ENCODE measurements around the gene PTPRN2.

PTPRN2 gene

DNA sequence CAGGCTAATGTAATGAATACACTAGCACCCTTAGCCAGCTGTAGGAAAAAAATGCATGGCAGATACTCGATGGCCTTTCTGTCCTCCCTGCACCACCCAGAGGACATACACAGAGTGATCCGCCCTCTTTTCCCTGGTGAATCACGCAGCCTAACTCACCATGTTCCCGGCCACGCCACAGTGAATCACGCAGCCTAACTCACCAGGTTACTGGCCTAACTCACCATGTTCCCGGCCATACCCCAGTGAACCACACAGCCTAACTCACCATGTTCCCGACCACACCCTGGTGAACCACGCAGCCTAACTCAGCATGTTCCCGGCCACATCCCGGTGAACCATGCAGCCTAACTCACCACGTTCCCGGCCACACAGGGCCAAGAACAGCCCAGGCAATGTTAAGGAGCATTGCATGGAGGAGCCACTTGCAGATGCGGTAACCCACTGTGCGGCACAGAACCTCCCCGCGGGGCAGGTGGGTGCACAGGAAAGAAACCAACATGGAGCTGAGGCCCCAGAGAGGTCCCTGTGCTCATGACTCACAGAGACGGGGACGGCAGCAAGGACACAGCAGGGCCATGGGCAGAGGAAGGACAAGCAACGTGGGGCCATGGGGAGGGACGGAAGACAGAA, 742.3 kb downstream of the PTPRN2 start:
- no peak for DNase-seq

DNA sequence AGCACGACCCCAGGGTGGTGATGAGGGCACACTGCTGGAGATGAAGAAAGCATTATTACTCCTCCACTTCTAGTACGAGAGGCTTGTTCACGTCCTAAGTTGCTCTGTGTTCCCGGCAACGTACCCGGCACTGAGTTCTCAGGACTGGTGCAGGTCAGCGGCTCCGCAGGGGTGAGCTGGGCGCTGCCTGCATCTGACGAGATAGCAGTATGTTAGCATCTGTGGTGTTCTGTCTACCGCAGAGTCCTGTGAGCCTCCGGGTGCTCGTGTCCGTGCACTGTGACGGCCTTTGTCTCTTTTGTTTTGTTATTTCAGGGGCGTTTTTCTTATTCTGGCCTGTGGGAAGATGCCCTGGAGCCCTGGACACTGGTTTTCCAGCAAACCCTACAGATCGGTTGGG, 743.0 kb downstream of the PTPRN2 start:
- DNase-seq = no peak

DNA sequence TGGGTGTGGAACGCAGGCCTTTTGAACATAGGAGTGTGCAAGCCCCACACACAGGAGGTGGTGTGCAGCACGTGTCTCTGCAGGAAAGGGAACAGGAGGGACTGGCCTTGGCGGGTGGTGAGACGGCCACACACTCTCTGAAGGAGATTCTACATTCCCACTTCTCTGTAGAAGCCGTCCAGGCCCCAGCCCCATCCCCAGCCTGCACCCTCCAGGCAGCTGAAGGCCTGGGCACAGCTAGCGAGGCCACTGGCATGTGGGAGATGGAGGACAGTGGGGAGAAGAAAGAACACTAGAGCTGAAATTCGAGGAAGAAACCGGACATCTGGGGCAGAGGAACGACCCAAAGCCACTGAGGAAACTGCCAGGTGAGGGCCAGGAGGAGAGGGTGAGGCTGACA, 743.5 kb downstream of the PTPRN2 start:
- no peak for DNase-seq

DNA sequence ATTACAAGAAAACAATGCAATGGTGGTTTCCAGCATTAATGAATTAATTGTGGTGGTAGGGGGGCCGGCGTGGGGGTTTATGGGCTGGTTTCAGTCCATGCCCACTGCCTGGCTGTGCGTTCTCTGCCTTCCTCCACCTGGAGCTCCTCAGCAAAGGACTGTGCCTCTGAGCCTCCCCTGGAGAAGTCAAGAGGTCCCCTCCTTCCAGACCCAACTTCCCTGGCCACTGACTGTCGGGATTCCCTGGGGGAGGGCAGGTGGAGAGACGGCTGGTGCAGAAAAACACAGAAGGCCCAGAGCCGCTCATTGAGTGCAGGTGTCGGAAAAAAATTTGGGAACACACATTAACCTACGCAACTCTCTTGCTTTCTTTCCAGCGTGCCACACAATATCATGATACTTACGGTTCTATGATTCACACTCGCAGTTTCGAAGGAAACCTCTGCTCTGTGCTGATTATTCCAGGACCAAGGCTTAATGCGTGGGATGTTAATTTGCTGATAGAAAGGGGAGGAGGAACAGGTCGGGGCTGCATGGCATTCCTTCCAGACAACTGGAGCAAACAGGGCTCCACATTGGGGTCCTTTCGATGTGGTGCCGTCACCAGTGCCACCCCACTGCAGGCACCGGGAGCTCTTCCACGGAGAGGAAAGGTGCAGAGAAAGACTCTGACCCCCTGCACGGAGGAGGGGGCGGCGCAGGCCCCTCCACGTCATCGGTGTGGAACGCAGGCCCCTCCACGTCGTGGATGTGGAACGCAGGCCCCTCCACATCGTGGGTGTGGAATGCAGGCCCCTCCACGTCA, 744.1 kb downstream of the PTPRN2 start:
- no peak for DNase-seq

- DNase-seq = no peak
Measured at GRCh38 chr7:157841773-157842370, 745.8 kb downstream of the PTPRN2 start.

- no peak for DNase-seq
Measured at GRCh38 chr7:157840914-157841772, 746.5 kb downstream of the PTPRN2 start.

DNA sequence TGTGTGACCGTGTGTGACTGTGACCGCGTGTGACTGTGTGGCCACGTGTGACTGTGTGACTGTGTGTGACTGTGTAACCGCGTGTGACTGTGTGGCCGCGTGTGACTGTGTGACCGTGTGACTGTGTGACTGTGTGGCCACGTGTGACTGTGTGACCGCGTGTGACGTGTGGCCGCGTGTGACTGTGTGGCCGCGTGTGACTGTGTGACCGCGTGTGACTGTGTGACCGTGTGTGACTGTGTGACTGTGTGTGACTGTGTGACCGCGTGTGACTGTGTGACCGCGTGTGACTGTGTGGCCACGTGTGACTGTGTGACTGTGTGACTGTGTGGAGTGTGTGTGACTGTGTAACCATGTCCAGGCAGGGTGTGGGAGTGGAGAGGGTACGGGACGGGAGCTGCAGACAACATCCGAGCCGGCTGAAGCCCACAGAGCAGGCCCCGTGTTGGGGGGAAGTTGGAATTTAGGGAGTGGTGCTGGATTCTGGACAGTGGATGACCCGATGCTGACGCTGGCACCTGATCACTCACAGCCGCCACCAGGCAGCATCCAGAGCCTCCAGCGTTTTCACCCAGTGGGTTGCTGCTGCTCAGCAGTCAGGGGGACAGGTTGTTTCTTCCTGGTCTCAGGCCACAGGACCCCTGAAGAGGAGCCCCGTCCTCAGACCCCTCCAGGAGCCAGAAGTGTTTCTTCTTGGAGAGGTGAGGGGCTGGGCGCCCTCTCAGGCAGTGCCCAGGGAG, 747.3 kb downstream of the PTPRN2 start:
- no peak for DNase-seq

DNA sequence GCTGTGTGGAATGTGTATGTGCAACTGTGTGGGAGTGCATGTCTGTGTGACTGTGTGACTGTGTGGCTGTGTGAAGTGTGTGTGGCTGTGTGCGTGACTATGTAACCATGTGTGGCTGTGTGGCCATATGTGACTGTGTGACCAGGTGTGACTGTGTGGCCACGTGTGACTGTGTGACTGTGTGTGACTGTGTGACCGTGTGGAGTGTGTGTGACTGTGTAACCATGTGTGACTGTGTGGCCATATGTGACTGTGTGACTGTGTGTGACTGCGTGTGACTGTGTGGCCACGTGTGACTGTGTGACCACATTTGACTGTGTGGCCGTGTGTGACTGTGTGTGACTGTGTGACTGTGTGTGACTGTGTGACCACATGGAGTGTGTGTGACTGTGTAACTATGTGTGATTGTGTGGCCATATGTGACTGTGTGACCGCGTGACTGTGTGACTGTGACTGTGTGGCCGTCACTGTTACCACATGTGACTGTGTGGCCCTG, 747.9 kb downstream of the PTPRN2 start:
- no peak for DNase-seq

- DNase-seq = no peak
Measured at GRCh38 chr7:157839226-157839625, 748.4 kb downstream of the PTPRN2 start.

DNA sequence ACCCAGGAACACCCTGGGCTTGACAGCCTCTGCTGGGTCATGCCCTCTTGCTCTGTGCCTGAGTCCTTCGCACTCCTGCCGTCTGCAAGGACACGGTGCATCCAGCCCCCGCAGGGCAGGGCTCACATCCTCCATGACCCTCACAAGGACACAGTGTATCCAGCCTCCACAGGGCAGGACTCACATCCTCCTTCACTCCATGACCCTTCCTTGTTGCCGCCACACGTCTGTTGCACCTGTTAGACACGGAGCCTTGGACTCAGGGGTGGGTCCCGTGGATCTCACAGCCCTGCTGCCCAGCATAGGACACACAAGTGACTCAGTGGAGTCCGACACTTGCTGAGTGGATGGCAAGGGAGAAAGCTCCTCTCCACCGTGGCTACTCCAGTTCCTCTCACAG, 750.1 kb downstream of the PTPRN2 start:
- no peak for DNase-seq

DNA sequence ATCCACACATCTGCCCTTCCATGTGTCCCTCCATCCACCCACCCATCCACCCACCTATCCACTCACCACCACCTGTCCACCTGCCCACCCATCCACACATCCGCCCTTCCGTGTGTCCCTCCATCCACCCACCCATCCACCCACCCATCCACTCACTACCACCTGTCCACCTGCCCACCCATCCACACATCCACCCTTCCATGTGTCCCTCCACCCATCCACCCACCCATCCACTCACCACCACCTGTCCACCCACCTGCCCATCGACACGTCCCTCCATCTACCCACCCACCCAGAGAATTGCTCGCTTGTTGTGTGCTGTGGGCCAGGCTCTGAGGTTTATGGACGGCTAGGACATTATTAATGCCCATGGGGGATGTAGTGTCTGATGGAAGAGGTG, 750.6 kb downstream of the PTPRN2 start:
- DNase-seq = no peak

GRCh38 chr7:157834501-157835163, 753.0 kb downstream of the PTPRN2 start:
- DNase-seq = no peak

GRCh38 chr7:157832866-157833607, 754.6 kb downstream of the PTPRN2 start:
- no peak for DNase-seq

DNA sequence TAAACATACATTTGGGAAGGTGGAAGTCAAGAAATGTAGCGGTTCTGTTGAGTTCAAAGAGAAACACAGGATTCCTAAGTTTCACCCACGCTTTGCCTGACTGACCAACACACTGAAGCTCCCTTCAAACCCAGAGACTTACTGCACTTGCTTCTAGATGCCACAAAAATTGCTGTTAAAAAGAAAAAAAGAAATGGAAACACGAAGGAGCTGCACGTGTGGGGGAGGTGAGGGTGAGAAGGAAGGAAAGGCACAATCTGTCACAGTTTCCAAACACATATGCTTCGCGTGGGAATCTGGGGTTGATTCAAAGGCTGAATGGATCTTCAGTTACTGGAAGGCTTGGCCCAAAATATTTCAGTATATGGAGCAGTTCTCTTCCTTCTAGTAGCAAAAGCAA, 755.2 kb downstream of the PTPRN2 start:
- no peak for DNase-seq

DNA sequence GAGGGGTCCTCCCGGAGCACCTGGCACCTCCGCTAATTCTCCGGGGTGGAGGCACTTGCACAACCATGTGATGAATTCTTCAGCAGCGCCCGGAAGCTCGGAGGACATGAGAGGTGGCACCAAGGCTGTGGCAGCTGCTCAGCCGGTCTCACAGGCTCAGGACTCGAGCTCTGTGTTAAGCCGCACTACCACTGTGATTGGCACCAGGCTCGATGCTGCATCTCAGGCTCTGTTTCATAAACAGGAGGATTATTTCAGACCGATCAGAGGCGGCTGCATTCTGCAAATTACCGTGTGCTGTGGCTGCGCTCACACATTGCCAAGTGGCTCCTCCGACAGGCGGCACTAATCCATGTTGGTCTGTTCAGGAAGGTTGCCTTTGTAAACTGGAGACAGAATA, 755.6 kb downstream of the PTPRN2 start:
- DNase-seq = no peak

- DNase-seq = no peak
Measured at GRCh38 chr7:157831143-157831905, 756.3 kb downstream of the PTPRN2 start.

DNA sequence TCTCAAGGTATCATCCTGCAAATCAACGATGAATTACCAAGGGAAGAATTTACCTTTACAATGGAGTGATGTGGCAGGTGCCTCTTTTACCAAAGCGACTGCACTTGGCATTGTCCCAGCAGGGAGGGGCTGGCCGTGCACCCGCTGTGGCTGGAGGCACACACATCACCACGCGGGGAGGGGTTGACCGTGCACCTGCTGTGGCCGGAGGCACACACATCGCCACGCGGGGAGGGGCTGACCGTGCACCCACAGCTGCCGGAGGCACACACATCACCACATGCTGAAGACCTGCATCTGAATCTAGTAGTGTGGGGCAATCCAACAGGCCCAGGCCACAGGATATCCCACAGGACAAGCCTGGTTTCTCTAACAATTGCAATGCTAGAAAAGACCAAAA, 757.3 kb downstream of the PTPRN2 start:
- peak; percentile 42 for DNase-seq

GRCh38 chr7:157829491-157829890, 758.1 kb downstream of the PTPRN2 start:
- no peak for DNase-seq

- no peak for DNase-seq
Measured at GRCh38 chr7:157828881-157829280, 758.7 kb downstream of the PTPRN2 start.

- DNase-seq = no peak
Measured at GRCh38 chr7:157828190-157828589, 759.4 kb downstream of the PTPRN2 start.

- DNase-seq = no peak
Measured at GRCh38 chr7:157827863-157828160, 759.8 kb downstream of the PTPRN2 start.
